Measurements from ENCODE around the gene HSPB1. TPM values are rescaled to one million over a fixed set of nuclear protein-coding genes. Genes with fewer than 3 reads are reported as not detected.
"Not testable (repeated sequence)": the region's sequence is repeated elsewhere in the genome, so short reads cannot be mapped to it uniquely, and the experiment has no call there.

Gene HSPB1
- total RNA-seq, 1 donor from 2014 or later: 118 TPM

DNA sequence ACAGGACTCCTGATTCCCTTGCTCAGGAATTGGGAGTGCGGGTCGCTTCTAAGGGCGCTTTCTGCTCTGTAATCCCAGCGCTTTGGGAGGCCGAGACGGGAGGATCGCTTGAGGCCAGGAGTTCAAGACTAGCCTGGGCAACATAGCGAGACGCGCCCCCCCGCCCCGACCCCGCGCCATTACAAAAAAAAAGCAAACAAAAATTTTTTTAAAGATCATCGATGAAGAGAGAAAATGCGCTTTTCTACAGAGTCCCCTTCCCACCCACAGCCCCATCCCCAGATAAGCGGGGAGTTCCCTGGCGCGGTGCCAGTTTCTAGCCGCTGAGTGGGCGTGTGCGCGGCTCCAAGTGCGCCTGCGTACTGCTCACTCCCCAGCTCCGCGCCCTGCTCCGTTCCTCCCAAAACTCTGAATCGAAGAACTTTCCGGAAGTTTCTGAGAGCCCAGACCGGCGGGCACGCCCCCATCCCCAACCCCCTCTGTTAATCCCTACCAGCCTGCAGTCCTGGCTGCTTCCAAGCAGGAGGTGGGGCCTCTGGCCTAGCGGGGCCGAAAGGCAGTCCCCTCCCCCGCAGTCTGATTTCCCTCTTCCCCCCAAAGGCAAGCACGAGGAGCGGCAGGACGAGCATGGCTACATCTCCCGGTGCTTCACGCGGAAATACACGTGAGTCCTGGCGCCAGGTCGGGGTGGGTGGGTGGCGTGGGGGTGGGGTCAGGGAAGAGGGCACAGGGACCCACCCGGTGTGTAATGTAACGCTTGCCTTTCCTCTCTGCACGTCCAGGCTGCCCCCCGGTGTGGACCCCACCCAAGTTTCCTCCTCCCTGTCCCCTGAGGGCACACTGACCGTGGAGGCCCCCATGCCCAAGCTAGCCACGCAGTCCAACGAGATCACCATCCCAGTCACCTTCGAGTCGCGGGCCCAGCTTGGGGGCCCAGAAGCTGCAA is 1.0 kb downstream of the HSPB1 start:
- Mint-ChIP-seq H3K4me1 (ENCODE audit: low read depth) (peaks cover 18% of the 10 kb centered on the region), H3K27ac (peak overlapping the region; percentile 76), H3K27me3 (peaks cover 4% of the 10 kb centered on the region), H3K36me3 (ENCODE audit: insufficient read depth) (no peaks in the 10 kb centered on the region), H3K4me3 (ENCODE audit: low read depth) (peak overlapping the region; percentile 76), H3K9me3 (ENCODE audit: low read depth) (no peaks in the 10 kb centered on the region)
- TF ChIP-seq, protein P1, sequence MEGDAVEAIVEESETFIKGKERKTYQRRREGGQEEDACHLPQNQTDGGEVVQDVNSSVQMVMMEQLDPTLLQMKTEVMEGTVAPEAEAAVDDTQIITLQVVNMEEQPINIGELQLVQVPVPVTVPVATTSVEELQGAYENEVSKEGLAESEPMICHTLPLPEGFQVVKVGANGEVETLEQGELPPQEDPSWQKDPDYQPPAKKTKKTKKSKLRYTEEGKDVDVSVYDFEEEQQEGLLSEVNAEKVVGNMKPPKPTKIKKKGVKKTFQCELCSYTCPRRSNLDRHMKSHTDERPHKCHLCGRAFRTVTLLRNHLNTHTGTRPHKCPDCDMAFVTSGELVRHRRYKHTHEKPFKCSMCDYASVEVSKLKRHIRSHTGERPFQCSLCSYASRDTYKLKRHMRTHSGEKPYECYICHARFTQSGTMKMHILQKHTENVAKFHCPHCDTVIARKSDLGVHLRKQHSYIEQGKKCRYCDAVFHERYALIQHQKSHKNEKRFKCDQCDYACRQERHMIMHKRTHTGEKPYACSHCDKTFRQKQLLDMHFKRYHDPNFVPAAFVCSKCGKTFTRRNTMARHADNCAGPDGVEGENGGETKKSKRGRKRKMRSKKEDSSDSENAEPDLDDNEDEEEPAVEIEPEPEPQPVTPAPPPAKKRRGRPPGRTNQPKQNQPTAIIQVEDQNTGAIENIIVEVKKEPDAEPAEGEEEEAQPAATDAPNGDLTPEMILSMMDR (IDR thresholded peaks at IDR 0.05; ENCODE audit: unreplicated experiment): no peak
- DNase-seq (ENCODE audit: low spot score, unreplicated experiment): peak; percentile 79

DNA sequence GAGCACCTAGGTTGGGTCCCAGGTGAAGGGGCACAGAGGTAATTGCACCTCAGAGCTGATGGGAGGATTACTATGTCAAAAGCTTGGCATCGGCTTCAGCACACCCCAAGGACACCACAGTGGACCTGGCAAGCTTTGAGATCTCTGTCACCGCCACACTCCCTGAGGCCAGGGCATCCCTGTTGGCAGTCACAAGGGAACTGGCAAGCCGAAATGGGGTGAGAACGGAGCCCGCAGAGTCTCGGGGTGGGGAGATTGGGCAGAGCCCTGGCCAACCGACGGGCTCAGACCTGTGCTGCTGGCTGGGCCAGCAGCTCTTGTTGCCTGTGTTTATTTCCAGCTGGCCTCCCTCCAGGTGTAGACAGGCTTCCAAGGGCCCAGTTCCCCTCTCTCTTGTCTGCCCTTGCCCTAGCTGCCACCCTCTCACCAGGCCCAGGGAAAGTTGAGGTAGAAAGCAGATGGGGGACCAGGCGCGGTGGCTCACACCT is 2.5 kb downstream of the HSPB1 start:
- Mint-ChIP-seq H3K36me3 (ENCODE audit: insufficient read depth) (no peaks in the 10 kb centered on the region), H3K4me3 (ENCODE audit: low read depth) (no peak overlapping the region), H3K27me3 (peaks cover 4% of the 10 kb centered on the region), H3K9me3 (ENCODE audit: low read depth) (no peaks in the 10 kb centered on the region), H3K27ac (no peak overlapping the region), H3K4me1 (ENCODE audit: low read depth) (peaks cover 18% of the 10 kb centered on the region)
- DNase-seq (ENCODE audit: low spot score, unreplicated experiment): no peak
- TF ChIP-seq, protein P1 (IDR thresholded peaks at IDR 0.05; ENCODE audit: unreplicated experiment): no peak

DNA sequence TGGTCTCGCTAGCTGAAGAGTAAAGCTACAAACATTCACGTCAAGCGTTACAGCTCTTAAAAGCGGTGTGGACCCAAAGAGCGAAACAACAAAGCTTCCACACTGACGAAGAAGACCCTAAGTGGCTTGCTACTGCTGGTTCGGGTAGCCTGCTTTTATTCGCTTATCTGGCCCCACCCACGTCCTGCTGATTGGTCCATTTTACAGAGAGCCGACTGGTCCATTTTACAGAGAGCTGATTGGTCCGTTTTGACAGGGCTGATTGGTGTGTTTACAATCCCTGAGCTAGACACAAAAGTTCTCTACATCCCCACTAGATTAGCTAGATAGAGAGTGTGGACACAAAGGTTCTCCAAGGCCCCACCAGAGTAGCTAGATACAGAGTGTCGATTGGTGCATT is 6.4 kb downstream of the HSPB1 start:
- peaks cover 14% of the 10 kb centered on the region for H3K4me1 Mint-ChIP-seq (ENCODE audit: low read depth)
- not testable (repeated sequence) for H3K4me3 Mint-ChIP-seq (ENCODE audit: low read depth); H3K9me3 Mint-ChIP-seq (ENCODE audit: low read depth); H3K27ac Mint-ChIP-seq; H3K36me3 Mint-ChIP-seq (ENCODE audit: insufficient read depth); H3K27me3 Mint-ChIP-seq; DNase-seq (ENCODE audit: low spot score, unreplicated experiment)

DNA sequence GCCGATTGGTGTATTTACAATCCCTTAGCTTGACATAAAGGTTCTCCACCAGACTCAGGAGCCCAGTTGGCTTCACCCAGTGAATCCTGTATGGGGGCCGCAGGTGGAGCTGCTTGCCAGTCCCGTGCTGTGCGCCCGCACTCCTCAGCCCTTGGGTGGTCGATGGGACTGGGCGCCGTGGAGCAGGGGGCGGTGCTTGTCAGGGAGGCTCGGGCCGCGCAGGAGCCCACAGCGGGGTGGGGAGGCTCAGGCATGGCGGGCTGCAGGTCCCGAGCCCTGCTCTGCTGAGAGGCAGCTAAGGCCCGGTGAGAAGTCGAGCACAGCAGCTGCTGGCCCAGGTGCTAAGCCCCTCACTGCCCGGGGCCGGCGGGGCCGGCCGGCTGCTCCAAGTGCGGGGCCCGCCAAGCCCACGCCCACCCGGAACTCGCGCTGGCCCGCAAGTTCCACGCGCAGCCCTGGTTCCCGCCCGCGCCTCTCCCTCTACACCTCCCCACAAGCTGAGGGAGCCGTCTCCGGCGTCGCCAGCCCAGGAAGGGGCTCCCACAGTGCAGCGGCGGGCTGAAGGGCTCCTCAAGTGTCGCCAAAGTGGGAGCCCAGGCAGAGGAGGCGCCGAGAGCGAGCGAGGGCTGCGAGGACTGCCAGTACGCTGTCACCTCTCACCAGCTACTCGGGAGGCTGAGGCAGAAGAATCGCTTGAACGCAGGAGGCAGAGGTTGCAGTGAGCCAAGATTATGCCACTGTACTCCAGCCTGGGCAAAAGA is 7.0 kb downstream of the HSPB1 start:
- not testable (repeated sequence) for DNase-seq (ENCODE audit: low spot score, unreplicated experiment); H3K4me3 Mint-ChIP-seq (ENCODE audit: low read depth); H3K36me3 Mint-ChIP-seq (ENCODE audit: insufficient read depth); H3K4me1 Mint-ChIP-seq (ENCODE audit: low read depth); H3K9me3 Mint-ChIP-seq (ENCODE audit: low read depth); H3K27me3 Mint-ChIP-seq; H3K27ac Mint-ChIP-seq

DNA sequence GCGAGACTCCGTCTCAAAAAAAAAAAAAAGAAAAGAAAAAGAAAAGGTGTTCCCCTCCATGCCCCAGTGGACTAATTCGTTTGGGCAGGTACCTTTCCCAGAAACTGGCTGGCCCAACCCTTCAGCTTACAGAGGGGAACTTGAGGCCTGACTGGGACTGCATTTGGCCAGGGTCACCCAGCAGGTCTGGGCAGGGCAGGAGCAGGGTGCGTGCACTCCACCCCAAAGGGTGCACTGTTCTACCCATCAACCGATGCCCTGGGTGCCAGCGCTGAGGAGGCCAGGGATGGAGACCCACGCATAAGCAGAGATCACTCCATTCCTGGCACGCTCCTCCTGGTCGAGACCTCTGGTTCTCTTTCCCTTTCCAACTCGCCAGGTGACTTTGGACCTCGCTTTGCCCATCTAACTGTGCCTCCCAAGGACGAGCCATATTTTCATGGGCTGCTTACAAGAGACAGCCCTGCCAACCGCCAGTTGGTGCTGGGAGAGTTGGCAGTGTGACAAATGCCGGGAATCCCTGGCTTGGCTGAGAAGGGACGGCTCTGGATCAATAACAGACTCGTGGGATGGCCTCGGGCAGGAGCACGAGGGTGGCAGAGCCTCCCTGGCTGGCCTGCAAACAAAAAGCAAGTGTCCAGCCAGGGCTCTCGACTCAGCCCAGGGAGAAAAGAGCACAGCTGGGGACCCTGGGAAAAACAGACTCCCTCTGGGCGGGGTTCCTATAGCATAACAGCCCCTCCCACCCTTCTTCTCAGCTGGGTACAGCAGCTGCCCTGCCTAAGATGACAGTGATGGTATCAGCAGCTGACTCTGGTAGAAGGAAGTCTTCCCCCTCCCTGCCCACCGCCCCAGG is 7.9 kb downstream of the HSPB1 start:
- no peaks in the 10 kb centered on the region for H3K27me3 Mint-ChIP-seq
- H3K4me1 Mint-ChIP-seq (ENCODE audit: low read depth): peaks cover 9% of the 10 kb centered on the region
- no peak for DNase-seq (ENCODE audit: low spot score, unreplicated experiment)
- no peaks in the 10 kb centered on the region for H3K9me3 Mint-ChIP-seq (ENCODE audit: low read depth)
- H3K4me3 Mint-ChIP-seq (ENCODE audit: low read depth): no peak overlapping the region
- no peak overlapping the region for H3K27ac Mint-ChIP-seq
- no peaks in the 10 kb centered on the region for H3K36me3 Mint-ChIP-seq (ENCODE audit: insufficient read depth)
- TF ChIP-seq, protein P1 (IDR thresholded peaks at IDR 0.05; ENCODE audit: unreplicated experiment): no peak

DNA sequence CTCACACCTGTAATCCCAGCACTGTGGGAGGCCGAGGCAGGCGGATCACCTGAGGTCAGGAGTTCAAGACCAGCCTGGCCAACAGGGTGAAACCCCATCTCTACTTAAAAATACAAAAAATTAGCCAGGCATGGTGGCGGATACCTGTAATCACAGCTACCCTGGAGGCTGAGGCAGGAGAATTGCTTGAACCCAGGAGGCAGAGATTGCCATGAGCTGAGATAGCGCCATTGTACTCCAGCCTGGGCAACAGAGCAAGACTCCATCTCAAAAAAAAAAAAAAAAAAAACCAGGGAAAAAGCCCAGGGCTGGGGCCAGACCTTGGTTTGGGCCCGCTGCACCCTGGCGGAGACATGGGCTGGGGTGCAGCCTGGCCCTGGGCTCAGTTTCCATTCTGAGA is 9.4 kb downstream of the HSPB1 start:
- DNase-seq (ENCODE audit: low spot score, unreplicated experiment); H3K4me3 Mint-ChIP-seq (ENCODE audit: low read depth); H3K4me1 Mint-ChIP-seq (ENCODE audit: low read depth); H3K36me3 Mint-ChIP-seq (ENCODE audit: insufficient read depth); H3K27me3 Mint-ChIP-seq; H3K9me3 Mint-ChIP-seq (ENCODE audit: low read depth); H3K27ac Mint-ChIP-seq: not testable (repeated sequence)
